ENCODE measurements around the gene CDH5. TPM values are rescaled to one million over a fixed set of nuclear protein-coding genes. Genes with fewer than 3 reads are reported as not detected.

Gene CDH5
- polyA plus RNA-seq, 1 donor, result 95.8 TPM

GRCh38 chr16:66374176-66374575 is 7.7 kb downstream of the CDH5 start:
- no peak for DNase-seq

- no peak for DNase-seq
Observed at GRCh38 chr16:66375451-66375850, 9.0 kb downstream of the CDH5 start.

GRCh38 chr16:66376114-66376513 is 9.6 kb downstream of the CDH5 start:
- no peak for DNase-seq

- no peak for DNase-seq
Observed at GRCh38 chr16:66376577-66377305, 10.2 kb downstream of the CDH5 start.

GRCh38 chr16:66377324-66377723 is 10.8 kb downstream of the CDH5 start:
- no peak for DNase-seq

GRCh38 chr16:66378741-66379570 is 12.5 kb downstream of the CDH5 start:
- DNase-seq, result no peak

- DNase-seq, result no peak
Observed at GRCh38 chr16:66379571-66379941, 13.1 kb downstream of the CDH5 start.

GRCh38 chr16:66380421-66380820 is 13.9 kb downstream of the CDH5 start:
- no peak for DNase-seq

- DNase-seq, result no peak
Observed at GRCh38 chr16:66381585-66382170, 15.2 kb downstream of the CDH5 start.

- DNase-seq, result no peak
Observed at GRCh38 chr16:66382171-66382965, 15.9 kb downstream of the CDH5 start.

- no peak for DNase-seq
Observed at GRCh38 chr16:66382966-66383299, 16.4 kb downstream of the CDH5 start.

GRCh38 chr16:66383551-66383950 is 17.1 kb downstream of the CDH5 start:
- no peak for DNase-seq

- DNase-seq, result no peak
Observed at GRCh38 chr16:66385415-66385814, 18.9 kb downstream of the CDH5 start.

- no peak for DNase-seq
Observed at GRCh38 chr16:66386629-66387622, 20.4 kb downstream of the CDH5 start.

- no peak for DNase-seq
Observed at GRCh38 chr16:66387817-66388332, 21.4 kb downstream of the CDH5 start.

- no peak for DNase-seq
Observed at GRCh38 chr16:66388350-66389139, 22.1 kb downstream of the CDH5 start.

GRCh38 chr16:66389256-66390176 is 23.0 kb downstream of the CDH5 start:
- DNase-seq, result no peak

GRCh38 chr16:66390346-66391108 is 24.0 kb downstream of the CDH5 start:
- no peak for DNase-seq

Measured in hindlimb muscle (tissue), 1 donor.